Testis (tissue), 3 donors: ENCODE data around the gene PAX7. TPM values are rescaled to one million over a fixed set of nuclear protein-coding genes. Genes with fewer than 3 reads are reported as not detected.

Source experiments
- DNase-seq: peaks from one replicate; pipeline ENCODE4 v3.0.0-alpha.2; 2019
- H3K27ac ChIP-seq, 2 donors: fragments of 200-600 bp; sonication (generic); one replicate each; pipeline ENCODE4 v1.5.1; 2019
- H3K27me3 ChIP-seq: fragments of 200-600 bp; sonication (generic); one replicate; pipeline ENCODE4 v1.5.1; 2019
- H3K36me3 ChIP-seq: fragments of 200-600 bp; sonication (generic); one replicate; pipeline ENCODE4 v1.5.1; 2017; ENCODE audit warnings: low read depth; ENCODE audit errors: missing control alignments
- H3K4me1 ChIP-seq: fragments of 200-600 bp; sonication (generic); one replicate; pipeline ENCODE4 v1.5.1; 2019
- H3K4me3 ChIP-seq, 2 donors: fragments of 200-600 bp; sonication (generic); one replicate each; pipeline ENCODE4 v1.5.1; 2017 to 2019
- H3K9me3 ChIP-seq: fragments of 200-600 bp; sonication (generic); one replicate; pipeline ENCODE4 v1.5.1; 2017
- CTCF ChIP-seq, 3 experiments: fragments of 450-650 bp in 2 of 3; fragments of 200-600 bp in 1 of 3; sonication (generic) in 1 of 3; IDR thresholded peaks; one replicate each; pipeline ENCODE4 v1.5.1; 2016 to 2019; ENCODE audit warnings: antibody characterized with exemption in 3 of 3, mild to moderate bottlenecking in 2 of 3, moderate library complexity in 1 of 3
- POLR2A ChIP-seq: fragments of 450-650 bp; IDR thresholded peaks from one replicate; pipeline ENCODE4 v1.6.1; 2017; ENCODE audit warnings: antibody characterized with exemption, mild to moderate bottlenecking, moderate library complexity
- WGBS, 2 donors: methylation state at CpG; one replicate each; pipeline ENCODE4 v1.1.5; 2018; 5-methylcytosine and 5-hydroxymethylcytosine counted together
- intact Hi-C: fragments of 100-400 bp; cut with DNase I; formaldehyde crosslinking; loops from one replicate; pipeline ENCODE4 v1.15.1; 2023; ENCODE audit warnings: low total_unique reads
- polyA plus RNA-seq: library from polyadenylated mRNA; stranded (reverse); fragments of 350-450 nt; fragmentation: Illumina TruSeq; extraction: RNeasy Lipid Tissue Mini Kit (QIAGEN cat#74804); gene quantifications from one replicate; pipeline ENCODE4 v1.2.3, GENCODE V29; 2014; ENCODE audit warnings: low read depth, low replicate concordance; ENCODE audit not compliant: insufficient read depth
- total RNA-seq, 2 donors: library from RNA; depleted of rRNA; stranded (reverse); fragments of >200 nt; gene quantifications; one replicate each; pipeline ENCODE4 v1.2.3, GENCODE V29; 2016

PAX7 gene
- total and polyA plus RNA-seq, 3 donors from 2014 or later = 0.16 to 0.37 (median 0.18) TPM

- no peak for TF ChIP-seq POLR2A
- TF ChIP-seq CTCF (IDR thresholded peaks at IDR 0.05) = no peak
- Histone ChIP-seq H3K4me3 (no peak overlapping the region), H3K9me3 (no peaks in the 10 kb centered on the region), H3K27ac (no peak overlapping the region), H3K27me3 (no peaks in the 10 kb centered on the region), H3K36me3 (no peaks in the 10 kb centered on the region), H3K4me1 (no peaks in the 10 kb centered on the region)
- DNase-seq = no peak
- 68 to 80% methylated on average over 19 of the region's 19 CpGs for WGBS, 2 donors
- intact Hi-C loops = no loop called here
These were observed 91.6 kb downstream of the PAX7 start for GRCh38 chr1:18722270-18722669.

GRCh38 chr1:18723206-18723605 is 92.6 kb downstream of the PAX7 start:
- no peaks in the 10 kb centered on the region for H3K9me3 ChIP-seq
- H3K27me3 ChIP-seq = no peaks in the 10 kb centered on the region
- H3K4me1 ChIP-seq = no peaks in the 10 kb centered on the region
- no peak overlapping the region for H3K27ac ChIP-seq
- no peak overlapping the region for H3K4me3 ChIP-seq
- TF ChIP-seq CTCF (IDR thresholded peaks at IDR 0.05) (no peak), POLR2A (no peak)
- intact Hi-C loops = no loop called here
- no peaks in the 10 kb centered on the region for H3K36me3 ChIP-seq
- DNase-seq = no peak
- 83 to 84% methylated on average over 9 of the region's 9 CpGs for WGBS, 2 donors

- TF ChIP-seq CTCF (IDR thresholded peaks at IDR 0.05) = no peak
- no peak for TF ChIP-seq POLR2A
- no peak overlapping the region for H3K27ac ChIP-seq
- no peak for DNase-seq
- no peaks in the 10 kb centered on the region for H3K4me1 ChIP-seq
- H3K27me3 ChIP-seq = no peaks in the 10 kb centered on the region
- intact Hi-C loops = no loop called here
- no peaks in the 10 kb centered on the region for H3K36me3 ChIP-seq
- no peaks in the 10 kb centered on the region for H3K9me3 ChIP-seq
- no peak overlapping the region for H3K4me3 ChIP-seq
- WGBS, 2 donors = 51 to 61% methylated on average over 11 to 19 of the region's 19 CpGs
These were observed 93.2 kb downstream of the PAX7 start for GRCh38 chr1:18723701-18724411.

- Histone ChIP-seq H3K36me3 (no peaks in the 10 kb centered on the region), H3K4me1 (no peaks in the 10 kb centered on the region), H3K9me3 (no peaks in the 10 kb centered on the region), H3K4me3 (no peak overlapping the region), H3K27ac (no peak overlapping the region), H3K27me3 (no peaks in the 10 kb centered on the region)
- WGBS, 2 donors = 52 to 67% methylated on average over 7 of the region's 7 CpGs
- TF ChIP-seq CTCF (IDR thresholded peaks at IDR 0.05) (no peak), POLR2A (no peak)
- DNase-seq = no peak
- intact Hi-C loops = no loop called here
These were observed 94.2 kb downstream of the PAX7 start for GRCh38 chr1:18724801-18725200.
